Testis (tissue), 2 donors: ENCODE results near the gene KLF6.

ENCODE experiments used
- CTCF ChIP-seq, 3 experiments: fragments of 450-650 bp in 2 of 3; fragments of 200-600 bp in 1 of 3; sonication (generic) in 1 of 3; IDR thresholded peaks; one replicate each; pipeline ENCODE4 v1.5.1; 2016 to 2019; ENCODE audit warnings: antibody characterized with exemption in 3 of 3, mild to moderate bottlenecking in 2 of 3, moderate library complexity in 1 of 3
- POLR2A ChIP-seq: fragments of 450-650 bp; IDR thresholded peaks from one replicate; pipeline ENCODE4 v1.6.1; 2017; ENCODE audit warnings: antibody characterized with exemption, mild to moderate bottlenecking, moderate library complexity

- TF ChIP-seq CTCF (IDR thresholded peaks at IDR 0.05): no peak
- TF ChIP-seq POLR2A: no peak
Measured at GRCh38 chr10:3803927-3804741, 19.1 kb upstream of the KLF6 start.
